Bronchial epithelial cell (primary cell): ENCODE data around the gene MZT2A. TPM values are rescaled to one million over a fixed set of nuclear protein-coding genes. Genes with fewer than 3 reads are reported as not detected.
"Not testable (repeated sequence)": the region's sequence is repeated elsewhere in the genome, so short reads cannot be mapped to it uniquely, and the experiment has no call there.

Experiments used
- DNase-seq: peaks from one replicate; pipeline ENCODE4 v3.0.0-alpha.2; 2010; ENCODE audit warnings: low read depth
- FAIRE-seq: peaks from 2 replicates; lab custom pipeline; 2011; peaks lifted over from hg19 to GRCh38; lab: Jason Lieb, UNC
- H3K27me3 ChIP-seq: 2 replicates; pipeline ENCODE4 v1.5.1; 2011; ENCODE audit warnings: low read length; ENCODE audit not compliant: control insufficient read depth, insufficient read depth
- H3K36me3 ChIP-seq: 2 replicates; pipeline ENCODE4 v1.5.1; 2011; ENCODE audit warnings: low read length; ENCODE audit not compliant: control insufficient read depth, insufficient read depth
- H3K4me3 ChIP-seq: 2 replicates; pipeline ENCODE4 v1.5.1; 2011; ENCODE audit warnings: mild to moderate bottlenecking, low read depth, low read length, control low read depth
- total RNA-seq: library from RNA; depleted of rRNA; stranded (reverse); fragments of >200 nt; gene quantifications from 2 replicates; pipeline ENCODE4 v1.2.1, GENCODE V29; 2014
- TF ChIP-seq, protein P1 (sequence below): IDR thresholded peaks from 2 replicates; pipeline ENCODE4 v1.5.1; 2011; ENCODE audit warnings: mild to moderate bottlenecking, moderate library complexity, low read length, control low read depth, inconsistent platforms; ENCODE audit not compliant: insufficient read depth, severe bottlenecking

MZT2A gene
- total RNA-seq, 1 donor from 2014 or later, result 207 TPM

DNA sequence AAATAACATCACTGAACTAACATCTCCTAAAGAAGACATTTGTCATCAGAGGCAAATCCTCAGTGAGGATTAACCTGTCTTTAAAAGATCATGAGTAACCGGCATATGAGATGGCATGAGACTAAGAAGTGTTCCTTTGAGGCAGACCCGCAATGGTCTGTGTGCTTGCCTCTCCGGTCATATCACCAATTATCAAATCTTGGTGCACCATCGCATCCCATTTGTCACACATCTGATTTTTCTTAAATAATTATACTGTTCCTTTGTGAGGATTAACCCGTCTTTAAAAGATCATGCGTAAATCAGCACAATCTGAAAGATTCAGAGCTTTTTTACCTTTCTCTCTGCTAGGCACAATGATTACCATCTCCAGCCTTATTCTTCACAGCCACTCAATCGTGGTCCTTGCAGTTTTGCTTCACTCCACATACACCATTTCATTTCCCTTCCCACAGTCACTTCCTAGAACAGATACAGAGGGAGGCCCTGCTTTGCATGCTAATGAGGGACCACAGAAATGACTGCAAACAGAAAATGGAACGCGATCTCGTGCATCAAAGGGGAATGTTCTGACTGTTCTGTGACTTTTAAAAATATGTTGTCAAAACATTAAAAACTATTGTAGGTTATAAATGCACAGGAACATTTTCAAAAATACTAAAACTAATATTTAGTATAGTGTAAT is 40.8 kb downstream of the MZT2A start:
- H3K27me3 ChIP-seq, result not testable (repeated sequence)

DNA sequence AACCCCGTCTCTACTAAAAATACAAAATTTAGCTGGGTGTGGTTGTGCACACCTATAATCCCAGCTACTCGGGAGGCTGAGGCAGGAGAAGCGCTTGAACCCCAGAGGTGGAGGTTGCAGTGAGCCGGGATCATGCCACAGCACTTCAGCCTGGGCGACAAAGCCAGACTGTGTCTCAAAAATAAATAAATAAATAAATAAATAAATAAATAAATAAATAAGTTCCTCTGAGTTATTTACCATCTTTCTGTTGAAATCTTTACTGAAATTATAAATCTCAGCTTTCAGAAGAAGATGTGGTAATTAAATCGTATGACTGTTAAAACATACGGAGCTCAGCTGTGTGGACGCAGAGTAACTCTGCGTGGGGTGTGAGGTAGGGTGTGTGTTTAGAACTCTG is 44.2 kb downstream of the MZT2A start:
- not testable (repeated sequence) for DNase-seq, H3K4me3 ChIP-seq, H3K27me3 ChIP-seq, FAIRE-seq, H3K36me3 ChIP-seq

More for the DNA sequence above, 40.8 kb downstream of the MZT2A start:
- not testable (repeated sequence) for FAIRE-seq, DNase-seq, H3K36me3 ChIP-seq, H3K4me3 ChIP-seq

DNA sequence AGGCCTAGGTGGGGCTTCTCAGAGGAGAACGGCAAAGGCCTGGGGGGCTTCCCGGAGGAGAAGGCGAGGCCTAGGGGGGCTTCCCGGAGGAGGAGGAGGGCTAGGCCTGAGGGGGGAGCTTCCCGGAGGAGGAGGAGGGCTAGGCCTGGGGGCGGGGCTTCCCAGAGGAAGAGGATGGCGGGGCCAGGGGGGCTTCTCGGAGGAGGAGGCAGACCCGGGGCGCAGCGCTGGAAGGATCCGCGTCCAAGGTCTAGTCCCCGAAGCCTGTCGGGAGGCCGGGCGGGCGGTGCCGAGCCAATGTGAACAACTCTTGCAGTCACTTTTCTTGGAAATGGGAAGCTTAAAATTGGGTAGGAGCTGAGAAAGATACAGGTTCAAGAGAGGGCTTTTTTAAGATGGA is 46.3 kb downstream of the MZT2A start:
- H3K27me3 ChIP-seq, result no peaks in the 10 kb centered on the region
- DNase-seq, result no peak
- TF ChIP-seq, protein P1, sequence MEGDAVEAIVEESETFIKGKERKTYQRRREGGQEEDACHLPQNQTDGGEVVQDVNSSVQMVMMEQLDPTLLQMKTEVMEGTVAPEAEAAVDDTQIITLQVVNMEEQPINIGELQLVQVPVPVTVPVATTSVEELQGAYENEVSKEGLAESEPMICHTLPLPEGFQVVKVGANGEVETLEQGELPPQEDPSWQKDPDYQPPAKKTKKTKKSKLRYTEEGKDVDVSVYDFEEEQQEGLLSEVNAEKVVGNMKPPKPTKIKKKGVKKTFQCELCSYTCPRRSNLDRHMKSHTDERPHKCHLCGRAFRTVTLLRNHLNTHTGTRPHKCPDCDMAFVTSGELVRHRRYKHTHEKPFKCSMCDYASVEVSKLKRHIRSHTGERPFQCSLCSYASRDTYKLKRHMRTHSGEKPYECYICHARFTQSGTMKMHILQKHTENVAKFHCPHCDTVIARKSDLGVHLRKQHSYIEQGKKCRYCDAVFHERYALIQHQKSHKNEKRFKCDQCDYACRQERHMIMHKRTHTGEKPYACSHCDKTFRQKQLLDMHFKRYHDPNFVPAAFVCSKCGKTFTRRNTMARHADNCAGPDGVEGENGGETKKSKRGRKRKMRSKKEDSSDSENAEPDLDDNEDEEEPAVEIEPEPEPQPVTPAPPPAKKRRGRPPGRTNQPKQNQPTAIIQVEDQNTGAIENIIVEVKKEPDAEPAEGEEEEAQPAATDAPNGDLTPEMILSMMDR, result no peak

DNA sequence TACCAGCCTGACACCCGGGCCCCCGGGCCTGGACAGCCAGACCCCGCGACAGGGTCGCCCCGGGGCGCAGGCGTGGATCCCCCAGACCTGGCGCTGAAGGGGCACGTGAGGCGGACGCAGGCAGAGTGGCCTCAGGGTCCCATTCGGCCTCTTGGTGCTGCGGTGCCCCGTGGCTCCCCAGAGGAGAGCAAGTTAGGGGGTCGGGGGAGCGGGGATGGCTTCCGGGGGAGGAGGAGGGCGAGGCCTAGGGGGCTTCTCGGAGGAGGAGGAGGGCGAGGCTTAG is 46.7 kb downstream of the MZT2A start:
- FAIRE-seq, H3K4me3 ChIP-seq, H3K36me3 ChIP-seq, H3K27me3 ChIP-seq, DNase-seq: not testable (repeated sequence)

More for the DNA sequence above, 46.3 kb downstream of the MZT2A start:
- no peak for FAIRE-seq
- Histone ChIP-seq H3K4me3 (no peak overlapping the region), H3K36me3 (no peaks in the 10 kb centered on the region)

DNA sequence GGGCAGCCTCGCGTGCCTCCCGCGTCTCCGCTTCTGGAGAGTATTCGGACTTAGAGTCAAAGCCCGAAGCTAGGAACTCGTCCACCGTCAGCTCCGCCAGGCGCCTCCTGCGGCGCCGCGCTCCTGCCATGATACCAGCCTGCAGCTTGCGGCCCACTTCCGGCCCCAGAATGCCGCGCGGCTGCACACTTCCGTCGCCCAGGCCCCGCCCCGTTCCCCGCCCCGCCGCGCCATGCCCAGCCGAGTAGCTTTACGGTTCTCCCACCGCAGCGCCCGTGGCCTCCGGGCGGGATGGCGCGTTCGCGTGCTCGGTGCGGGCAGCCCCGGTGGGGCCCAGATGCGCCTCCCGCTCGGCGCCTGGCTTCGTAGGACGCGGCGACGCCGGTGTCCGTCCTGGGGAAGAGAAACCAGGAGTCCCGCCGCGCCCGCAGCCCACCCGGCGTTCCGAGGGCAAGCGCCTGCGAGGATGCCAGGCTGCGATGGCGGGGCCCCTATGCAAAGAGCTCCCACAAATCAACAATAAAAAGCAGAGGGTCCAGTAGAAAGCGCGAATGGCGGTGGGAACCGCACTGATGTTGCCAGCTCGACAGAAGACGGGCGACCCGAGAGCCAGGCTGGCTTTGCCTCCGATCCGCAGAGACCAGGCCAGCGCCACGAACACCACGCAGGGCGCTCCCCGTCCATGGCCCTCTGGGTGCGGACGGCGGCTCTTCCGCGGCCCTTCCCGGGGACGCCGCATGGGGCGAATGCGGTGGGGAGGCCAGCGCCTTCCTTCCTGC is 47.3 kb downstream of the MZT2A start:
- not testable (repeated sequence) for H3K4me3 ChIP-seq, DNase-seq, H3K27me3 ChIP-seq, H3K36me3 ChIP-seq, FAIRE-seq

DNA sequence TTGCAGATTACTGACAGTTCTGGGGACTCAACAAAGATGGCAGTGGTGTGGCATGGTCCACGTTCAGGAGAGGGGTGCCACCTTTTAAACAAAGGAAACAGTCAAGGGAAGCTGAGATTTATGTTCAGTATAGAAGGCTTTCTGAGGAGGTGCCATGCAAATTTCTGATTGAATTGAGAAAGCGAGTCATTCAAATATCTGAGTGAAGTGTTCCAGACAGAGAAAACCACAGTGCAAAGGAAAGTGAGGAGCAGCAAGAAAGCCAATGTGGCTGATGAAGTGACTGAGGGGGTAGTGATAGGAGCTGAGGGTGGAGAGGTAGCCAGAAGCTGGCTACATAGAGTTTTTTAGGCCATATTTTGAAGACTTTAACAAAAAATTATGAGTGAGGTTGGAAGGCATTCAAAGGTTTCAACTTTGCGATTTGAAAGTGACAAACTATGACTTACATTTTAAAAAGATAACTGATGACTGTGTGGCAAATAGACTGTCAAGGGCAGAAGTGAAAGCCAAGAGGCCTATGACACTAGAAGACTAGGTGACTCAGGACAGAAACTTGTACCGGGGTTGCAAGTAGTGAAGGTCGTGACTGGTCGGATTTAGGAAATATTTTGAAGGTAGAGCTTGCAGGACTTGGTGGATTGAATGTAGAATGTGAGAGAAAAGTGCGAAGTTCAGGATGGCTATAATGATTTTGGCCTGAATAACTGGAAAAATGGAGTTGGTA is 51.3 kb downstream of the MZT2A start:
- FAIRE-seq, DNase-seq, H3K4me3 ChIP-seq, H3K36me3 ChIP-seq, H3K27me3 ChIP-seq: not testable (repeated sequence)

Other genes starting within 250 kb of the MZT2A start
- not detected in 2 replicates for gene RAB6D, start 128.2 kb downstream of the MZT2A start, total RNA-seq
- gene TUBA3D, start 16.3 kb downstream of the MZT2A start, total RNA-seq, result not detected in 2 replicates
- gene CCDC74A, start 35.5 kb upstream of the MZT2A start, total RNA-seq, result 2.9 and 3.2 TPM in 2 replicates